Hematopoietic multipotent progenitor cell (in vitro differentiated cells): ENCODE data around the gene TSPAN31. TPM values are rescaled to one million over a fixed set of nuclear protein-coding genes. Genes with fewer than 3 reads are reported as not detected.

Experiments
- DNase-seq, 3 donors: peaks; one replicate each; pipeline ENCODE4 v3.0.0-alpha.2; 2011 to 2015; ENCODE audit warnings: low read depth in 2 of 3, low spot score in 2 of 3
- total RNA-seq: library from RNA; depleted of rRNA; stranded (reverse); fragments of >200 nt; gene quantifications from one replicate; pipeline ENCODE4 v1.2.3, GENCODE V29; 2012

The TSPAN31 gene
- total RNA-seq, 1 donor = 41.7 TPM

- no peak for DNase-seq
These were observed 6.6 kb downstream of the TSPAN31 start for GRCh38 chr12:57751432-57751787.

- peak; percentile 94 to 100 (median 100) for DNase-seq
These were observed 7.2 kb downstream of the TSPAN31 start, which contains the start of gene CDK4 for GRCh38 chr12:57751788-57752667. Gene CDK4, minus strand, starts transcription at chr12:57752310. Its CDS starts 593 bp downstream, at chr12:57751717.

GRCh38 chr12:57752668-57753000 lies 7.8 kb downstream of the TSPAN31 start:
- DNase-seq = no peak

- no peak for DNase-seq
These were observed 9.0 kb downstream of the TSPAN31 start for GRCh38 chr12:57753756-57754337.

GRCh38 chr12:57754411-57755193 lies 9.8 kb downstream of the TSPAN31 start, which contains the start of gene MARCHF9:
Gene MARCHF9, plus strand, starts transcription at chr12:57755103. Its CDS starts 426 bp downstream, at chr12:57755529.
- peak; percentile 62 to 76 (median 64) for DNase-seq

- DNase-seq = no peak
These were observed 10.3 kb downstream of the TSPAN31 start for GRCh38 chr12:57755194-57755453.

GRCh38 chr12:57755454-57756372 lies 10.9 kb downstream of the TSPAN31 start:
- no peak for DNase-seq

GRCh38 chr12:57756406-57757341 lies 11.8 kb downstream of the TSPAN31 start:
- DNase-seq = peak in 2 of 3 donors; percentile 67 to 81

GRCh38 chr12:57757771-57758170 lies 12.9 kb downstream of the TSPAN31 start:
- DNase-seq = no peak

- no peak for DNase-seq
These were observed 13.9 kb downstream of the TSPAN31 start for GRCh38 chr12:57758552-57759359.

- peak in 2 of 3 donors; percentile 39 to 65 for DNase-seq
These were observed 14.6 kb downstream of the TSPAN31 start for GRCh38 chr12:57759360-57759980.

GRCh38 chr12:57760347-57760982 lies 15.6 kb downstream of the TSPAN31 start:
- no peak for DNase-seq

GRCh38 chr12:57761391-57761998 lies 16.7 kb downstream of the TSPAN31 start:
- no peak for DNase-seq

GRCh38 chr12:57762463-57762862 lies 17.6 kb downstream of the TSPAN31 start:
- no peak for DNase-seq

- no peak for DNase-seq
These were observed 19.2 kb downstream of the TSPAN31 start for GRCh38 chr12:57763881-57764661.

- DNase-seq = no peak
These were observed 19.8 kb downstream of the TSPAN31 start for GRCh38 chr12:57764662-57765002.
